ENCODE data around the gene UHRF1.

DNA sequence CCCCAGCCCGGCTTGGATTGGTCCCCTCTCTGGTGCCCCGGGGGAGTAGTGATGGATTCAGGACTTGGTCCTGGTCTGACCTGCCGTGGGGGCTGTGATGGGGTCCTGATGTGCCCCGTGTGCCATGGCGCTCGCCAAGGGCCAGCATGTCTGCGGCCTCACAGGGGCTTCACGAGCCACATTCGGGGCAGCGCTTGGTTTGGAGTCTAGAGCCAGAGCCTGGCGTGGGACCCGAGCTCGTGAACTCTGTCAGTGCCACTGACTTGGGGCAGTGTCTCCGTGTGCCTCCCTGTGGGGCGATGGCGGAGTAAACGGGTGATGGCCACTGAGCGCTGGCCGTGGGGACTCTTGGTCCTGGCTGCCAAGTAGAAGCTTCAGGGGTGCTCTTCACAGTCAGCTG lies 76.8 kb downstream of the UHRF1 start:
- TF ChIP-seq, protein P1, sequence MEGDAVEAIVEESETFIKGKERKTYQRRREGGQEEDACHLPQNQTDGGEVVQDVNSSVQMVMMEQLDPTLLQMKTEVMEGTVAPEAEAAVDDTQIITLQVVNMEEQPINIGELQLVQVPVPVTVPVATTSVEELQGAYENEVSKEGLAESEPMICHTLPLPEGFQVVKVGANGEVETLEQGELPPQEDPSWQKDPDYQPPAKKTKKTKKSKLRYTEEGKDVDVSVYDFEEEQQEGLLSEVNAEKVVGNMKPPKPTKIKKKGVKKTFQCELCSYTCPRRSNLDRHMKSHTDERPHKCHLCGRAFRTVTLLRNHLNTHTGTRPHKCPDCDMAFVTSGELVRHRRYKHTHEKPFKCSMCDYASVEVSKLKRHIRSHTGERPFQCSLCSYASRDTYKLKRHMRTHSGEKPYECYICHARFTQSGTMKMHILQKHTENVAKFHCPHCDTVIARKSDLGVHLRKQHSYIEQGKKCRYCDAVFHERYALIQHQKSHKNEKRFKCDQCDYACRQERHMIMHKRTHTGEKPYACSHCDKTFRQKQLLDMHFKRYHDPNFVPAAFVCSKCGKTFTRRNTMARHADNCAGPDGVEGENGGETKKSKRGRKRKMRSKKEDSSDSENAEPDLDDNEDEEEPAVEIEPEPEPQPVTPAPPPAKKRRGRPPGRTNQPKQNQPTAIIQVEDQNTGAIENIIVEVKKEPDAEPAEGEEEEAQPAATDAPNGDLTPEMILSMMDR (IDR thresholded peaks at IDR 0.05; ENCODE audit: low read depth, low read length, poor library complexity, severe bottlenecking), result no peak
- no peak for TF ChIP-seq EZH2phosphoT487 (IDR thresholded peaks at IDR 0.05; ENCODE audit: borderline replicate concordance, low read length)
